K562 (cell line): ENCODE results near the gene HDAC10. TPM values are rescaled to one million over a fixed set of nuclear protein-coding genes. Genes with fewer than 3 reads are reported as not detected.

Source experiments
- ATAC-seq: fragments of 200-7000 bp; cut with Tn5 transposase; 3 replicates; pipeline ENCODE4 v1.9.1; 2020; ENCODE audit warnings: moderate library complexity
- BruUV-seq: library from RNA; stranded (reverse); fragments of 400-500 nt; replicated peaks from 2 replicates; lab custom pipeline; 2021; lab: Mats Ljungman, UMichigan
- CTCF ChIA-PET: fragments of 300-600 bp; formaldehyde crosslinking; extraction: SDS; loops from one replicate; lab custom pipeline; 2021; ENCODE audit warnings: low intra/inter-chr PET ratio; lab: Yijun Ruan, JAX
- POLR2A ChIA-PET: fragments of 300-600, 350-650 bp; sonication (Branson Sonifier 250); formaldehyde crosslinking; extraction: SDS; loops from one replicate; lab custom pipeline; 2021; ENCODE audit warnings: antibody characterized with exemption, inconsistent platforms; lab: Yijun Ruan, JAX
- DNase-seq, 4 experiments: peaks; one replicate each; pipeline versions ENCODE4 v3.0.0 to v3.0.0-alpha.2; 2011 to 2018; ENCODE audit warnings: low spot score in 3 of 4, mixed read lengths in 3 of 4; ENCODE audit errors: extremely low read depth in 1 of 4
- FAIRE-seq: peaks from 2 replicates; lab custom pipeline; 2011; peaks lifted over from hg19 to GRCh38; lab: Jason Lieb, UNC
- H2AFZ ChIP-seq: 2 replicates; pipeline ENCODE4 v1.6.0; 2011; ENCODE audit warnings: low read depth, low read length, control low read depth, inconsistent platforms
- H3K27ac ChIP-seq: fragments of 200-600 bp; 3 replicates; pipeline ENCODE4 v1.8.0; 2011; ENCODE audit warnings: low read depth, mild to moderate bottlenecking, control low read depth, inconsistent platforms, low read length, moderate library complexity, mixed read lengths; ENCODE audit errors: extremely low read depth
- H3K27me3 ChIP-seq, 2 experiments: fragments of 300-600 bp in 1 of 2; 2 replicates in 1 of 2; 3 replicates in 1 of 2; pipeline versions ENCODE4 v1.6.0 to v1.8.0; 2011; ENCODE audit warnings: inconsistent platforms in 2 of 2, low read length in 2 of 2, mild to moderate bottlenecking in 1 of 2, mixed read lengths in 1 of 2, moderate library complexity in 1 of 2; ENCODE audit not compliant: control insufficient read depth in 2 of 2, insufficient read depth in 2 of 2
- H3K36me3 ChIP-seq: fragments of 300-600 bp; 3 replicates; pipeline ENCODE4 v1.8.0; 2011; ENCODE audit warnings: mild to moderate bottlenecking, low read length, inconsistent platforms; ENCODE audit not compliant: control insufficient read depth, insufficient read depth
- H3K4me1 ChIP-seq, 2 experiments: fragments of 200-600 bp in 1 of 2; replicated peaks in 1 of 2; 2 replicates in 1 of 2; 3 replicates in 1 of 2; pipeline versions ENCODE4 v1.5.1 to v1.8.0; 2011; ENCODE audit warnings: inconsistent platforms in 2 of 2, low read length in 2 of 2, mild to moderate bottlenecking in 1 of 2, mixed read lengths in 1 of 2, moderate library complexity in 1 of 2; ENCODE audit not compliant: control insufficient read depth in 2 of 2, insufficient read depth in 2 of 2
- H3K4me2 ChIP-seq: 2 replicates; pipeline ENCODE4 v1.6.1; 2011; ENCODE audit warnings: low read length, control low read depth, inconsistent platforms, mixed read lengths; ENCODE audit not compliant: insufficient read depth
- H3K4me3 ChIP-seq: fragments of 200-600 bp; sonication (generic), shearing (Covaris generic); 2 replicates; pipeline ENCODE4 v1.5.1; 2016; ENCODE audit warnings: control low read depth, inconsistent platforms
- H3K79me2 ChIP-seq: fragments of 200-600 bp; 3 replicates; pipeline ENCODE4 v1.8.0; 2011; ENCODE audit warnings: low read length, inconsistent platforms; ENCODE audit not compliant: control insufficient read depth, insufficient read depth
- H3K9ac ChIP-seq, 2 experiments: 2 replicates each; pipeline versions ENCODE4 v1.6.0 to v1.6.1; 2011; ENCODE audit warnings: low read depth in 2 of 2, low read length in 2 of 2, control low read depth in 1 of 2, inconsistent platforms in 1 of 2, mild to moderate bottlenecking in 1 of 2, mixed read lengths in 1 of 2; ENCODE audit not compliant: insufficient read depth in 1 of 2
- H3K9me1 ChIP-seq: one replicate; pipeline ENCODE4 v1.6.0; 2011; ENCODE audit warnings: inconsistent platforms, mild to moderate bottlenecking, low read length, moderate library complexity; ENCODE audit not compliant: control insufficient read depth, insufficient read depth
- H3K9me3 ChIP-seq: replicated peaks from 2 replicates; pipeline ENCODE4 v1.5.1; 2011; ENCODE audit warnings: low read depth, low read length, inconsistent platforms; ENCODE audit not compliant: control insufficient read depth, insufficient read depth
- H4K20me1 ChIP-seq: replicated peaks from 2 replicates; pipeline ENCODE4 v1.6.1; 2011; ENCODE audit warnings: low read length, inconsistent platforms, mixed read lengths; ENCODE audit not compliant: control insufficient read depth, insufficient read depth
- MBD2 ChIP-seq: sonication (generic); IDR thresholded peaks from 2 replicates; pipeline ENCODE4 v1.6.1; 2016; ENCODE audit warnings: low read depth, borderline replicate concordance
- POLR2G ChIP-seq: fragments of 200-400 bp; formaldehyde crosslinking; IDR thresholded peaks from 2 replicates; pipeline ENCODE4 v1.6.1; 2017; ENCODE audit warnings: low read depth, mild to moderate bottlenecking, antibody characterized with exemption, low read length, moderate library complexity
- WGBS: fragments of 100-300 bp; shearing (Covaris generic); methylation state at CpG from one replicate; pipeline ENCODE4 v1.1.6; 2016; ENCODE audit warnings: low coverage, mixed read lengths; ENCODE audit not compliant: insufficient coverage; ENCODE audit errors: missing lambda C conversion rate; 5-methylcytosine and 5-hydroxymethylcytosine counted together
- in situ Hi-C: fragments of 300-500 bp; cut with MboI; formaldehyde crosslinking; loops from 4 replicates; pipeline ENCODE4 v1.15.0; 2018; ENCODE audit warnings: inconsistent platforms, mixed read lengths
- intact Hi-C: fragments of 100-400 bp; cut with micrococcal nuclease; formaldehyde crosslinking; loops from 2 replicates; pipeline ENCODE4 v1.14.2; 2022
- polyA plus RNA-seq, 8 experiments: library from polyadenylated mRNA; depleted of rRNA in 4 of 8; stranded (reverse) in 5 of 8; unstranded in 3 of 8; fragments of >200 nt; fragmentation: Nextera tagmentation in 2 of 8; fragmentation: Illumina TruSeq in 1 of 8; extraction: Ambion mirVana in 2 of 8; extraction: Trizol in 1 of 8; gene quantifications; 2 replicates each; pipeline versions ENCODE4 v1.2.1 to v1.2.3, GENCODE V29; 2011 to 2014; ENCODE audit warnings: inconsistent platforms in 1 of 8, missing spikeins in 1 of 8
- total RNA-seq, 7 experiments: library from RNA; depleted of rRNA in 6 of 7; stranded (reverse); fragments of >200 nt in 6 of 7; fragmentation: Illumina TruSeq in 2 of 7; extraction: Trizol in 2 of 7; gene quantifications; 2 replicates each; pipeline versions ENCODE4 v1.2.1 to v1.2.3, GENCODE V29; 2011 to 2021; ENCODE audit warnings: low replicate concordance in 1 of 7
- TF ChIP-seq, protein P1 (sequence below): sonication (generic); formaldehyde crosslinking; IDR thresholded peaks from 2 replicates; pipeline ENCODE4 v1.8.1; 2023; ENCODE audit warnings: mild to moderate bottlenecking, missing genetic modification reagents
- TF ChIP-seq, protein P2 (sequence below): fragments of 450-650 bp; IDR thresholded peaks from 2 replicates; pipeline ENCODE4 v1.6.1; 2018; ENCODE audit warnings: mild to moderate bottlenecking, low read depth; ENCODE audit not compliant: partially characterized antibody

The HDAC10 gene
- total and polyA plus RNA-seq, 9 of the 15 experiments (the other 6 are each of a cell fraction or from before 2014, with no cell fraction given): 0.10 to 44.2 (median 6.5) TPM

DNA sequence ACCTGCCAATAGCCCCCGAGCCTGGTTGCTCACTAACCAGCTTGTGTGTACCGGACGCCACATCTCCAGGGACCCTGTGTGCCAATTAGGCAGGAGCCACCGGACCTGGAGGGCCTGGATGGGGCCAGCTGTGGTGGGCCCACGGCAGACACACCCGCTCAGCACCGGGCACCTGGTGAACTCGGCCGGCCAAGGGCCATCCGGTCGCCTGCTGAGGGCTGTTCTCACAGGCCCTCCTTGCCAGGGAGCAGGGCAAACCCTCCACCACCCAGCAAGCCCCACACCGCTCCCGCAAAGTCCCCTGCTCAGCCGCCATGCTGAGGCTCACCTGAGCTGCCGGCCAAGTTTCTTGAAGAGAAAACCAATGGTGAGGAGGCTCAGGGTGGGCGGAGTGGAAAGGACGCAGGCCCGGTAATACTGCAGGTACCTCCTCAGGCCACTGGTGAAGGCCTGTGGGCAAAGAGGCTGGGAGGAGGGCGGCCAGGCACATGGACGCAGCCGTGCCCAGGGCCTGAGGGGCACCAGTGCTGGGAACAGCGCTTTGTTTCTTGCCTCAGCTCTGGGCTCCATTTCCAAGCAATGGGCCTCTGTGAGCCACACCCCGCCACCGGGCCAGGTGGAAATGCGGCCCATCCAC lies 23.4 kb downstream of the HDAC10 start:
- H3K4me3 ChIP-seq: no peak overlapping the region
- no peak overlapping the region for H2AFZ ChIP-seq
- TF ChIP-seq MBD2: no peak
- 0 out of 2 replicates have a peak, but pooled peaks have one; percentile 9 for TF ChIP-seq POLR2G
- intact Hi-C loops: no loop called here
- H3K9me3 ChIP-seq: no peaks in the 10 kb centered on the region
- no peaks in the 10 kb centered on the region for H3K9me1 ChIP-seq
- peaks cover 33% of the 10 kb centered on the region; the same call in 2 of the 3 replicates for H3K36me3 ChIP-seq
- H3K4me1 ChIP-seq: peaks cover 0 to 12% of the 10 kb centered on the region in 2 experiments; a peak in 2 of 5 replicates
- no peak overlapping the region for H3K27ac ChIP-seq
- in situ Hi-C loops: no loop called here
- 90% methylated on average over 14 of the region's 25 CpGs for WGBS
- no peak overlapping the region for H3K9ac ChIP-seq
- no peaks in the 10 kb centered on the region for H3K27me3 ChIP-seq
- ATAC-seq: no peak
- no peak overlapping the region for H3K4me2 ChIP-seq
- FAIRE-seq: no peak
- no peaks in the 10 kb centered on the region for H3K79me2 ChIP-seq
- CTCF ChIA-PET: interaction anchor here (0.5 kb wide), 1 partner anchor 211 kb away, joined by 3 read pairs; no protein-coding TSS in a partner anchor
- no peak for DNase-seq
- BruUV-seq: no TSS peak
- POLR2A ChIA-PET: interaction anchor here (0.8 to 1.2 kb wide), 4 partner anchors 10 to 23 kb away, joined by 3 to 4 read pairs (median 3); no protein-coding TSS in a partner anchor
- no peaks in the 10 kb centered on the region for H4K20me1 ChIP-seq

- Histone ChIP-seq H3K9ac (no peak overlapping the region), H3K4me1 (peaks cover 0 to 12% of the 10 kb centered on the region in 2 experiments; a peak in 2 of 5 replicates), H3K9me1 (no peaks in the 10 kb centered on the region), H3K9me3 (no peaks in the 10 kb centered on the region), H4K20me1 (no peaks in the 10 kb centered on the region), H3K4me3 (no peak overlapping the region)
- in situ Hi-C loops: no loop called here
- no peak for ATAC-seq
- BruUV-seq: no TSS peak
- no peak for FAIRE-seq
- DNase-seq: no peak
- ChIA-PET CTCF (no interaction called here), POLR2A (interaction anchor here (0.7 to 1.2 kb wide), 3 partner anchors 9 to 23 kb away, joined by 3 to 4 read pairs (median 3); no protein-coding TSS in a partner anchor)
- 0 out of 2 replicates have a peak, but pooled peaks have one; percentile 1 for TF ChIP-seq POLR2G
- TF ChIP-seq, protein P1, sequence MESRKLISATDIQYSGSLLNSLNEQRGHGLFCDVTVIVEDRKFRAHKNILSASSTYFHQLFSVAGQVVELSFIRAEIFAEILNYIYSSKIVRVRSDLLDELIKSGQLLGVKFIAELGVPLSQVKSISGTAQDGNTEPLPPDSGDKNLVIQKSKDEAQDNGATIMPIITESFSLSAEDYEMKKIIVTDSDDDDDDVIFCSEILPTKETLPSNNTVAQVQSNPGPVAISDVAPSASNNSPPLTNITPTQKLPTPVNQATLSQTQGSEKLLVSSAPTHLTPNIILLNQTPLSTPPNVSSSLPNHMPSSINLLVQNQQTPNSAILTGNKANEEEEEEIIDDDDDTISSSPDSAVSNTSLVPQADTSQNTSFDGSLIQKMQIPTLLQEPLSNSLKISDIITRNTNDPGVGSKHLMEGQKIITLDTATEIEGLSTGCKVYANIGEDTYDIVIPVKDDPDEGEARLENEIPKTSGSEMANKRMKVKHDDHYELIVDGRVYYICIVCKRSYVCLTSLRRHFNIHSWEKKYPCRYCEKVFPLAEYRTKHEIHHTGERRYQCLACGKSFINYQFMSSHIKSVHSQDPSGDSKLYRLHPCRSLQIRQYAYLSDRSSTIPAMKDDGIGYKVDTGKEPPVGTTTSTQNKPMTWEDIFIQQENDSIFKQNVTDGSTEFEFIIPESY (CRISPR knock-in tag): peak; percentile 19; the same call in 1 of the 2 replicates
- TF ChIP-seq, protein P2, sequence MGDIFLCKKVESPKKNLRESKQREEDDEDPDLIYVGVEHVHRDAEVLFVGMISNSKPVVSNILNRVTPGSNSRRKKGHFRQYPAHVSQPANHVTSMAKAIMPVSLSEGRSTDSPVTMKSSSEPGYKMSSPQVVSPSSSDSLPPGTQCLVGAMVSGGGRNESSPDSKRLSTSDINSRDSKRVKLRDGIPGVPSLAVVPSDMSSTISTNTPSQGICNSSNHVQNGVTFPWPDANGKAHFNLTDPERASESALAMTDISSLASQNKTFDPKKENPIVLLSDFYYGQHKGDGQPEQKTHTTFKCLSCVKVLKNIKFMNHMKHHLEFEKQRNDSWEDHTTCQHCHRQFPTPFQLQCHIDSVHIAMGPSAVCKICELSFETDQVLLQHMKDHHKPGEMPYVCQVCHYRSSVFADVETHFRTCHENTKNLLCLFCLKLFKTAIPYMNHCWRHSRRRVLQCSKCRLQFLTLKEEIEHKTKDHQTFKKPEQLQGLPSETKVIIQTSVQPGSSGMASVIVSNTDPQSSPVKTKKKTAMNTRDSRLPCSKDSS: no peak
- TF ChIP-seq, all 486 proteins: peak for 2
- intact Hi-C loops: no loop called here
- Histone ChIP-seq H3K36me3 (peaks cover 42% of the 10 kb centered on the region; the same call in 2 of the 3 replicates), H3K27me3 (no peaks in the 10 kb centered on the region), H2AFZ (no peak overlapping the region), H3K4me2 (no peak overlapping the region), H3K79me2 (no peaks in the 10 kb centered on the region), H3K27ac (no peak overlapping the region)
- 93% methylated on average over 15 of the region's 18 CpGs for WGBS
Measured at GRCh38 chr22:50226875-50227165, 24.2 kb downstream of the HDAC10 start.
